GM12874 (cell line): ENCODE measurements around the gene LDB3.

Source experiments
- CTCF ChIP-seq: IDR thresholded peaks from 2 replicates; pipeline ENCODE4 v1.5.1; 2011; ENCODE audit warnings: low read depth, mild to moderate bottlenecking, control low read depth, low read length, moderate library complexity; ENCODE audit not compliant: insufficient read depth

The LDB3 gene

GRCh38 chr10:86652361-86653202, 15.7 kb upstream of the LDB3 start:
- no peak for TF ChIP-seq CTCF

- no peak for TF ChIP-seq CTCF
Observed at GRCh38 chr10:86653379-86653778, 14.9 kb upstream of the LDB3 start.

- TF ChIP-seq CTCF = no peak
Observed at GRCh38 chr10:86653987-86654386, 14.3 kb upstream of the LDB3 start.

GRCh38 chr10:86654411-86655172, 13.7 kb upstream of the LDB3 start, which contains the start of gene OPN4:
TSS of gene OPN4 (plus strand) at chr10:86654547. CDS start at chr10:86654784, 237 bp downstream.
- TF ChIP-seq CTCF = no peak

- TF ChIP-seq CTCF = no peak
Observed at GRCh38 chr10:86655173-86655540, 13.2 kb upstream of the LDB3 start.

- no peak for TF ChIP-seq CTCF
Observed at GRCh38 chr10:86655596-86655995, 12.7 kb upstream of the LDB3 start.

GRCh38 chr10:86657011-86657395, 11.3 kb upstream of the LDB3 start:
- no peak for TF ChIP-seq CTCF
